ENCODE data around the gene LCNL1.

The LCNL1 gene

DNA sequence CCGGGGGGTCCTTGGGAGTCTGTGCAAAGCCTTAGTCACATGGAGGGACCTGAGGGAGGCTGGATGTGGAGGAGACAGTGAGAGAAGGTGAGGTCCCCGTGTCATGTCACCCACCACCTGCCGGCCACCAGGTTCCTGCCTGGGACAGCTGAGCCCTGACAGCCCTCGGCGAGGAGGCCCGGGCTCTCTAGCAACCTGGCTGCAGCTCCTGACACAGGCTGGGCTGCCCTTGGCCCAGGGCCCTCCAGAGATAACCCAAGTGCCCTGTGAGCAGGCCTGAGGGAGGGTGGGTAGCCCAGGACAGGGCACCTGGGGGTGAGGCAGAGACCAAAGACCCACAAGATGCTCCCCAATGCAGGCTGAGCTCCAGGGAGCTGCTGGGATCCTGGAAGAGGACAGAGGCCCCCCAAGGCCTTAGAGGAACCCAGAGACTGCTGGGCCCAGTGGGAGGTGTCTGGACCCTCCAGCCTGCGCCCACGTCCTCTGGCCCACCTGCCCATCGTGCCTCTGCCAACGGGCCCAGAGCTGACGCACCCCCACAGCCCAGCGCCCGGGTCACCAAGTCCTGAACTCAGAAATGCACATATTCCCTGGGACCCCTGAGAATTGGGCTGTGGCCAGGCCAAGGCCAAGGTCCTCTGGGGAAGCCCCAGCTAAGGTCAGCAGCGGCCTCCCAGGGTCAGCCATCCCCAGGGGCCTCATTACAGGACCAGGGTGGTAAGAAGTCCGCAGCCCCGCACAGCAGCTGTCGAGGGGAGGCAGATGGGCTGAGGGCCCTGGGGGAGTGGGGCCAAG lies 14.3 kb upstream of the LCNL1 start:
- no peak for DNase-seq

DNA sequence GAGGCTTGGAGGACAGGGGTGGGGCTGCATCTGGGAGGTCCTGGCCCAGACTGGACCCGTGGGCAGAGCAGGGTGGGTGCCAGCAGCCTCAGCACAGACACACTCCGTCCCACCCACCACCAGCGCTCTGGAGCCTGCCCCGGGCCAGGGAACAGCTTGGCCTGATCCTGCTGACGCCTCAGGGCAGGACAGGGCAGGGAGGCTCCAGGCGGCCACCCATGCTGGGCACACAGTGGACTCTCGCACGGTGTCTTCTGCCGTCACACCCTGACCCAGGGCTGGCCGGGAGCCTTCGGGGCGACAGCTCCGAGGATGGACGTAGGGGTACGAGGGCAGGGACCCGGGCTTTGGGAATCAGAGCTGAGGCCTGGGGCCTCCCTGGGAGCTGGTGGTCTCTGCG lies 13.6 kb upstream of the LCNL1 start:
- no peak for DNase-seq
- intact Hi-C loops (cut with DNase I) = no loop called here

More for the DNA sequence above, 14.3 kb upstream of the LCNL1 start:
- intact Hi-C loops (cut with DNase I) = no loop called here

DNA sequence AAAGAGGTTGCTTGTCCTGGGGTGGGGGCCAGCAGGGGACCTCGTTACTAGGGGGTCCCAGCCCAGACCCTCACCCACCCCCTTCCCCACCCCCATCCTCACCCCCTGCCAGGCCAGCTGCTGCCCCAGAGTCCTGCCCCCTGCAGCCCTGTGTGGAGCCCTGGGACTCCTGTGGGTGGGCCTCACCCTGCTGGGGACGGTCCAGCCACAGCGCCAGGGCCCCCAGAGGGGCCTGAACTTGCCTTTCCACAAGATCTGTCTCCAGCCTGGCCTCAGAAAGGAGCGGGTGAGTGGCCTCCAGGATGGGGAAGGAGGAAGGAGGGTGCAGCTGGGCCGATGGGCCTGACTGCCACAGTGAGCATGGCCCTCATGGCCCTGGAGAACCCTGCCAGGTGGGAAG lies 13.0 kb upstream of the LCNL1 start:
- no peak for DNase-seq
- intact Hi-C loops (cut with DNase I) = no loop called here

DNA sequence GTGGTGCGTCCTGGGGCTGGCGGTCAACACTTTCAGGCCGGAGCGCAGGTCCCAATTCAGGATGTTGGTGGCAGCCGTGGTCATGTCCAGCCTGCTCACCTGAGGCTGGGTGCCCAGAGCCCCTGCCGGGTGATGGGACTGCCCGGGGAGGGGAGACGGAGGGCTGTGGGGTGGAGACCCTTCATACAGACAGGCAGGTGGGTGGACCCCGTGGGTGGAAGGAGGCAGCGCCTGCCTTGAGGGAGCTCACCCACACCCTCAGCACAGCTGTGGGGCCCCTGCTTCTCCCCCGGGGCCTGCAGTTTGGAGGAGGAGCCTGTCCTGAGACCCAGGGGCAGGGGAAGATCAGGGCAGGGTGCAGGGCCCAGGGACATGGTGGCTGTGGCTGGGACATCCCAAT lies 12.4 kb upstream of the LCNL1 start:
- intact Hi-C loops (cut with DNase I) = no loop called here
- DNase-seq = no peak

DNA sequence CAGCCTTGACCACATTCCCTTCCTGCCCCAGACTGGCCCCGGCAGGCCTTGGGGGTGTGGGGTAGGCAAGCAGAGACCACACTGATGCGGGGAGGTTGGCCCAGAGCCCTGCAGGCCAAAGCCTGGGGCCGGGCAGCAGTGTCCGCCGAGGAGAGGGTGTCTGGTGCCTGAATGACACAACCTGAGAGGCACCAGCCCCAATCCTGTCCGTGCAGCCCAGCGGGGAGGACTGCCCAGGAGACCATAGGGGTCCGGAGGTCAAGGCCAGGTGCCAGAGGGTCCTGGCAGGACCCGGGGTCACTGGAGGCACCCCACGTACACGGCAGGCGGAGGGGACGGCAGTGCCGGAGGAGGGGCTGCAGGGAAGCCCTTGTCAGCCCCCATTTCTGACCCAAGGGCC lies 11.0 kb upstream of the LCNL1 start:
- intact Hi-C loops (cut with DNase I) = no loop called here
- DNase-seq = no peak

DNA sequence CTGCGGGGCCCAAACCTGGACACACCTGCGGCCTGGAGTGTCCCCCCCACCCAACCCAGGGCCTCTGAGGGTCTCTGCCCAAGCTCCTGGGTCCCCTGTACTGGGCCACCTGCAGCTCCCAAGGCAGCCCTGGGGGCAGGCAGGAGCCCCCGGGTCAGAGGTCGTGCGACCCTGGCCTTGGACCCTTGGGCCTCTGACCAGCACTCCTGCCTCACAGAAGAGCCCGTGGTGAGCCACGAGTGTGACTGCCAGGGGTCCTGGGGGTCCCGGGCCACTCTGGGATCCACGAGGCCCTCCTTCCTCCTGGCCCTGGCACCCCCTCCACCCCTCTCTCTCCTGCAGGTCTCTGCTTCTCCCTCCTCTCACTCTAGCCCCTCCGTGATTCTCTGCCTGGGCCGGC lies 10.5 kb upstream of the LCNL1 start:
- intact Hi-C loops (cut with DNase I) = no loop called here
- DNase-seq = no peak

GRCh38 chr9:136972743-136973142 lies 10.1 kb upstream of the LCNL1 start:
- DNase-seq = no peak
- intact Hi-C loops (cut with DNase I) = no loop called here

DNA sequence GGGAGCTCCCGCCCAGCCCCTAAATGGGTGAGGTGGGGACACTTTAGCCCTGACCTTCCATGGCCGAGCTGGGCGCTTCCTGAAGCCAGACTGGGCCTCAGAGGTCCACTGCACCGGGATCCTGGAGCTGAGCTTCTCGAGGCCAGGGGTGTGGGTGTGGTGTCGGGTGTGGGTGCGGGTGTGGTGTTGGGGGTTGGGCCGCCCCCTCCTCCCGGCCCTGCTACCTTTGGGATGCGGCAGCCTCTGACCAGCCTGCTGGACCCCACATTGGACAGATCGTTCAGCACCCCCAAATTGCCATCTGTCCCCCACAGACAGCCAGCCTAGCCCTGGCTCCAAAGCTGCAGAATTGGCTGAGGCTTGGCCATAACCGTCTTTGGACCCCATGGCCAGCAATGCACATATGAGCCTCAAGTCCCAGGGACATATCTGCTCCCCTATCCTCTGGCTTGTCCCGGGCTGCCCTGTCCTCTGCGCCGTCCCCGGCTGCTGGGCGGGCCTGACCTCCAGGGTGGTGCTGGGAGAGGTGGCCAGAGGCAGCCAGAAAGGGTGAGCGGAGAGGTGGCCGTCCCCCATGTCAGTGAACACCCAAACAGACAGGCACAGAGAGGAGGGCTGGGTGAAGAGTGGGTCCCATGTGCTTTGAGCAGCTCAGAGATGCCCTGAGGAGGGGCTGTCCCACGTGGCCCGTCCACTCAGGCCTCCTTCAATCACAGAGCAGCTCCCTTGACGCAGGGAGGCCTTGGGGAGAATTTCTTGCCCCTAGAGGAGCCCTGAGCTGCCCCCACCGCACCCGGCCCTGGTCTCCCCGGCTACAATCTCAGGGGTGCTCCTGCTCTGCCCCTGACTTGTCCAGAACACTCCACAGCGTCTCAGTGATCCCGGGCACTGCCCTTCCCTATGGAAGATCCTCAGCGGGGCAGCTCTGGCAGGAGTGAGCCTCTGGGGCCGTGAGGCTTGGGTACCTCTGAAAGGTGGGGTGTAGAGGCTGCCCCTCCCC lies 8.9 kb upstream of the LCNL1 start:
- DNase-seq = no peak
- intact Hi-C loops (cut with DNase I) = no loop called here

DNA sequence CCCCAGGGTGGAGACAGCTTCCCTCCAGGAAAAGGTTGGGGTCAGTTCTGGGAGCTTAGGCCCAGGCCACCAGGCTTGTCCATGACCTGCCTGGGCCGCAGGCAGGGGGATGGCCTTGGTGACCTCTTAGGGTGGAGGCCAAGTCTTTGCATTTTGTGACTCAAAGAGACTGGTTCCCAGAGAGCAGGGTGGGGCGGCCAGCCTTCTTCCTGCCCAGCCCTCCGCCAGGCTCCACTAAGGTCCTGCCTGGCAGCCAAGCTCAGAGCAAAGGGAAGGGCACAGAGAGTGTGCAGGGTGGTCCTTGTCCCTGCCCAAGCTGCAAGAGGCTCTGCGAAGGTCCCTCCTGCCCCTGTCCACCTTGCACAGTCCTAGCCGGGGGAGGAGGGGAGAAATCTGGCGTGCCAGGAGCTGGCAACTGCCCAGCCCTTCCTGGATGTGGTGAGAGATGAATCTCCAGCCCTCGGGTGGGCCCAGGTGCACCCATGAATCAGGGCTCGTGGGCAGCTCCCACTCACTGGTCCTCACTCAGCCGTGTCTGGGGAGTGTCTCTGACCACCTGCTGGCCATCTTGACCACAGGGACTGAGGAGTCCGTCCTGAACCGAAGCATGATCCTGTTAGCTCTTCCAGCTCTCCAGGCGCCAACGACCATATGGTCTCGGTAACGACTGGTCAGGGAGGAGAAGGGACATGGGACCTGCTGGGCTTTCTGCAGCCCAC lies 7.8 kb upstream of the LCNL1 start:
- DNase-seq = no peak
- intact Hi-C loops (cut with DNase I) = loop anchor here (5.0 kb wide), 1 partner anchor 33 kb away; the partner anchor contains the start of gene FBXW5

- intact Hi-C loops (cut with DNase I) = loop anchor here (5.0 kb wide), 1 partner anchor 33 kb away; the partner anchor contains the start of gene FBXW5
- peak; percentile 67 to 95 (median 88) for DNase-seq
These were observed 7.1 kb upstream of the LCNL1 start for GRCh38 chr9:136975644-136976043.

- peak; percentile 92 to 99 (median 97) for DNase-seq
- intact Hi-C loops (cut with DNase I) = loop anchor here (5.0 kb wide), 1 partner anchor 35 kb away; the partner anchor contains the start of gene FBXW5
These were observed 5.6 kb upstream of the LCNL1 start, which contains the start of gene PTGDS for GRCh38 chr9:136977223-136977622. Gene PTGDS, plus strand, starts transcription at chr9:136977504. Its CDS starts 75 bp downstream, at chr9:136977579.

DNA sequence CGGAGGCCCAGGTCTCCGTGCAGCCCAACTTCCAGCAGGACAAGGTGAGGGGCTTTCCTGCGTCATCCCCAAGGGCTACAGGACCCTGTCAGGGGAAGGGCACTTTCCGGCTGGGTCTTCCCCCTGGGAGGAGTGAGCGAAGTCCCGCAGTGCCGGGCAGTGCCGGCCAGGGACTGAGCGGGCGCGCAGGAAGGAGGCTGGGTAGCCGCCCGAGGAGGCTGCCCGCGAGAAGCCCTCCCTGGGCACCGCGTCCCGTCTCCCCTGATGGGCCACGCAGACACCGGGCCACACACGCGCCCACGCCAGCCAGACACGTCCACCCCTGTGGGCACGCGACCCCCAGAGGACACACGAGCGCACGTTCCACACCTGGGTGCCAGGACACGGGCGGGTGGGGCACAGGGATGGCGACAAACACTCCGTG lies 5.1 kb upstream of the LCNL1 start:
- DNase-seq = peak in 2 of 42 donors; percentile 16 to 36
- intact Hi-C loops (cut with DNase I) = loop anchor here (5.0 kb wide), 1 partner anchor 35 kb away; the partner anchor contains the start of gene FBXW5

- peak; percentile 84 to 98 (median 92) for DNase-seq
- intact Hi-C loops (cut with DNase I) = loop anchor here (5.0 kb wide), 1 partner anchor 36 kb away; the partner anchor contains the start of gene FBXW5
These were observed 4.5 kb upstream of the LCNL1 start for GRCh38 chr9:136978073-136978864.

DNA sequence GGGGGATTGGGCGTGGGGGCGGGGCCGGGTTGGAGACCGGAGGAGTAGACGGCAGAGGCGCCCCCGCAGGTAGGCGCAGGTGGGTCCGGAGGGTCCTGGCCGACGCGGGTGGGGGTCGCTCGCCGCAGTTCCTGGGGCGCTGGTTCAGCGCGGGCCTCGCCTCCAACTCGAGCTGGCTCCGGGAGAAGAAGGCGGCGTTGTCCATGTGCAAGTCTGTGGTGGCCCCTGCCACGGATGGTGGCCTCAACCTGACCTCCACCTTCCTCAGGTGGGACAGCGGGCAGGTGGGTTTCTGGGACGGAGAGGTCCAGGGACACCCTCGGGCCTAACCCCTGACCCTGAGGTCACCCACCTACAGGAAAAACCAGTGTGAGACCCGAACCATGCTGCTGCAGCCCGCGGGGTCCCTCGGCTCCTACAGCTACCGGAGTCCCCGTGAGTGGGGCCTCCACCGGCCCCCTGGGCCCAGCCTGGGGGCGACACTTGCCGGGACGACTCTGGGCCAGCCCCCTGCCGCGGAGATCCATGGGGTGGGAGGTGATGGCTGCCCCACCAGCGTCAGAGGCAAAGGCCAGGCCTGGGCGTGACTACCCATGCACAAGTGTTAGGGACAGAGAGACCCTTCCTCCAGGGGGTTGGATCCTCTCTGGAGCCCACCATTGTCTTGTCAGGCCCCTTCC lies 3.8 kb upstream of the LCNL1 start:
- intact Hi-C loops (cut with DNase I) = loop anchor here (5.0 kb wide), 1 partner anchor 37 kb away; the partner anchor contains the start of gene FBXW5
- DNase-seq = peak in 2 of 42 donors; percentile 41 to 44

DNA sequence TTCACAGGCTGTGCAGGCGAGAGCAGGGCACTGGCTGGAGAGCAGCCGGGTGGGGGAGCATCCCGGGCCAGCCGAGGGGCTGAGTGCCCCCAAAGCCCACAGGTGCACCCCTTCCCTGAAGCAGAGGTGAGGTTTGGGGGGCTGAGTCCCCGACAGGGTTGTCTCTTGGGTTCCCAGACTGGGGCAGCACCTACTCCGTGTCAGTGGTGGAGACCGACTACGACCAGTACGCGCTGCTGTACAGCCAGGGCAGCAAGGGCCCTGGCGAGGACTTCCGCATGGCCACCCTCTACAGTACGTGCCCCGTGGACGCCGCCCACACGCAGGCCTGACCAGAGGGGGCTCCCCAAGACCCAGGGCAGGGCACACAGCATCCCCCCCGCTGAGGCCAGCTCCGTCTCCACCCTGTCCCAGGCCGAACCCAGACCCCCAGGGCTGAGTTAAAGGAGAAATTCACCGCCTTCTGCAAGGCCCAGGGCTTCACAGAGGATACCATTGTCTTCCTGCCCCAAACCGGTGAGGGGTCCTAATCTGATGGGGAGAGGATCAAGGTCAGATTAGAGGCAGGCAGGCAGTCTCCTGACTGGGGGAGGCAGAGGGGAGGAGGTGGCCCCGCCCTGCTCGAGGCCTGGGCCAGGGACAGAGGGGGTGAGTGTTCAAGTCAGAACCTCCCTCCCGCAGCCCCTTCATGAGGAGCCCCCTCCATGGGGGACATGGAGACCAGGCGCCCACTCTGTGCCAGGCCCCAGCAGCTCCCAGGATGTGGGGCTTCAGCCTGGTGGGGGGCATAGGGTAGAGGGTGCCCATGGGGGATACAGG lies 2.8 kb upstream of the LCNL1 start:
- intact Hi-C loops (cut with DNase I) = loop anchor here (5.0 kb wide), 1 partner anchor 38 kb away; the partner anchor contains the start of gene FBXW5
- DNase-seq = peak in 8 of 42 donors; percentile 19 to 67 (median 46)

Data from head of caudate nucleus (tissue), 42 donors.